ENCODE measurements around the gene UBR3.
"Not testable (repeated sequence)": the region's sequence is repeated elsewhere in the genome, so short reads cannot be mapped to it uniquely, and the experiment has no call there.

UBR3 gene

GRCh38 chr2:170119326-170119725 is 292.1 kb downstream of the UBR3 start:
- not testable (repeated sequence) for DNase-seq

- DNase-seq, result no peak
Observed at GRCh38 chr2:170121689-170122088, 294.4 kb downstream of the UBR3 start.

- DNase-seq, result no peak
Observed at GRCh38 chr2:170122883-170123547, 295.8 kb downstream of the UBR3 start.

GRCh38 chr2:170123593-170123992 is 296.3 kb downstream of the UBR3 start:
- DNase-seq, result no peak

GRCh38 chr2:170126138-170126728 is 299.0 kb downstream of the UBR3 start:
- not testable (repeated sequence) for DNase-seq
